Stimulated activated naive CD4-positive, alpha-beta T cell treated with Interleukin-2 at 50 U/mL for 16 hours (primary cell): ENCODE data around the gene METTL21A.

Source experiments
- DNase-seq: peaks from one replicate; lab custom pipeline; 2025; lab: John Stamatoyannopoulos, UW

The METTL21A gene

GRCh38 chr2:207621501-207622039, 3.6 kb downstream of the METTL21A start:
- DNase-seq: no peak

GRCh38 chr2:207619764-207620203, 5.4 kb downstream of the METTL21A start:
- DNase-seq: no peak

- no peak for DNase-seq
Observed at GRCh38 chr2:207617011-207617671, 8.1 kb downstream of the METTL21A start.

GRCh38 chr2:207616185-207616584, 9.0 kb downstream of the METTL21A start:
- DNase-seq: no peak

- no peak for DNase-seq
Observed at GRCh38 chr2:207614824-207615223, 10.4 kb downstream of the METTL21A start.

GRCh38 chr2:207612714-207613113, 12.5 kb downstream of the METTL21A start:
- DNase-seq: no peak

- no peak for DNase-seq
Observed at GRCh38 chr2:207606829-207607228, 18.4 kb downstream of the METTL21A start.

GRCh38 chr2:207606399-207606798, 18.8 kb downstream of the METTL21A start:
- DNase-seq: no peak

GRCh38 chr2:207603486-207603885, 21.7 kb downstream of the METTL21A start:
- no peak for DNase-seq

GRCh38 chr2:207601774-207602173, 23.4 kb downstream of the METTL21A start:
- no peak for DNase-seq

- DNase-seq: no peak
Observed at GRCh38 chr2:207600231-207600630, 25.0 kb downstream of the METTL21A start.

- no peak for DNase-seq
Observed at GRCh38 chr2:207599636-207600035, 25.6 kb downstream of the METTL21A start.

GRCh38 chr2:207594731-207595130, 30.5 kb downstream of the METTL21A start:
- DNase-seq: no peak

- no peak for DNase-seq
Observed at GRCh38 chr2:207594264-207594663, 30.9 kb downstream of the METTL21A start.

- DNase-seq: no peak
Observed at GRCh38 chr2:207593277-207593676, 31.9 kb downstream of the METTL21A start.

GRCh38 chr2:207589143-207589542, 36.1 kb downstream of the METTL21A start:
- no peak for DNase-seq

- no peak for DNase-seq
Observed at GRCh38 chr2:207587305-207587704, 37.9 kb downstream of the METTL21A start.

- no peak for DNase-seq
Observed at GRCh38 chr2:207584952-207585351, 40.2 kb downstream of the METTL21A start.

- no peak for DNase-seq
Observed at GRCh38 chr2:207571370-207571769, 53.8 kb downstream of the METTL21A start.

- no peak for DNase-seq
Observed at GRCh38 chr2:207567671-207568070, 57.5 kb downstream of the METTL21A start.

GRCh38 chr2:207565736-207566500, 59.3 kb downstream of the METTL21A start:
- DNase-seq: no peak
